HUES64 (cell line): ENCODE data around the gene SCYGR6.
"Not testable (repeated sequence)": the region's sequence is repeated elsewhere in the genome, so short reads cannot be mapped to it uniquely, and the experiment has no call there.

Source experiments
- H3K27ac ChIP-seq: 2 replicates; pipeline ENCODE4 v1.7.0; 2013; ENCODE audit warnings: low read depth, low read length, inconsistent platforms
- H3K27me3 ChIP-seq: 2 replicates; pipeline ENCODE4 v1.6.1; 2013; ENCODE audit warnings: mild to moderate bottlenecking, low read length; ENCODE audit not compliant: insufficient read depth
- H3K36me3 ChIP-seq: 2 replicates; pipeline ENCODE4 v1.6.1; 2013; ENCODE audit warnings: mild to moderate bottlenecking, low read length; ENCODE audit not compliant: insufficient read depth
- H3K4me1 ChIP-seq: 2 replicates; pipeline ENCODE4 v1.6.1; 2013; ENCODE audit warnings: mild to moderate bottlenecking, low read length, moderate library complexity; ENCODE audit not compliant: insufficient read depth
- H3K4me3 ChIP-seq: 2 replicates; pipeline ENCODE4 v1.5.1; 2013; ENCODE audit warnings: mild to moderate bottlenecking, low read length, moderate library complexity
- H3K9ac ChIP-seq: 2 replicates; pipeline ENCODE4 v1.6.1; 2013; ENCODE audit warnings: mild to moderate bottlenecking, low read depth, low read length
- H3K9me3 ChIP-seq: 2 replicates; pipeline ENCODE4 v1.6.1; 2013; ENCODE audit warnings: low read depth, low read length; ENCODE audit not compliant: insufficient read depth
- WGBS: fragments of 150-250, 120-280 bp; methylation state at CpG from one replicate; pipeline ENCODE4 v1.1.7; 2013; ENCODE audit warnings: missing lambda C conversion rate; 5-methylcytosine and 5-hydroxymethylcytosine counted together

The SCYGR6 gene

DNA sequence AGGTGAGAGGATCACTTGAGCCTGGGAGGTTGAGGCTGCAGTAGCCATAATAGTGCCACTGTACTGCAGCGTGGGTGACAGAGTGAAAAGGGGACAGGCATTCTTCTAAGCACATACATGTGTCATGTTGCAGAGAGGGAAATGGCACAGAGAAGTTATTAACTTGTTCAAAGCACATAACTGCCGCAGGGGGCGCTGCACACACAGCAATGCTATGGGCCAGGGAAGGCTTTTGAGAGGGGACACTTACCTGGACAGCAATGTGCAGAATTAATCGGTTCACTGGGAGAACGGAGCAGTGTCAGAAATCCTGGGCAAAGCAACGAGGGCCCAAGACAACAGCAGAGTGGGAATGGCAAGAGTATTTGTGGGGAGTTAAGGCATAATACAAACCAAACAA lies 23.5 kb upstream of the SCYGR6 start:
- H3K9me3 ChIP-seq = no peaks in the 10 kb centered on the region
- H3K4me1 ChIP-seq = no peaks in the 10 kb centered on the region
- WGBS = 64% methylated on average over 6 of the region's 6 CpGs
- no peaks in the 10 kb centered on the region for H3K36me3 ChIP-seq
- H3K27ac ChIP-seq = no peak overlapping the region
- no peaks in the 10 kb centered on the region for H3K27me3 ChIP-seq
- no peak overlapping the region for H3K9ac ChIP-seq
- no peak overlapping the region for H3K4me3 ChIP-seq

DNA sequence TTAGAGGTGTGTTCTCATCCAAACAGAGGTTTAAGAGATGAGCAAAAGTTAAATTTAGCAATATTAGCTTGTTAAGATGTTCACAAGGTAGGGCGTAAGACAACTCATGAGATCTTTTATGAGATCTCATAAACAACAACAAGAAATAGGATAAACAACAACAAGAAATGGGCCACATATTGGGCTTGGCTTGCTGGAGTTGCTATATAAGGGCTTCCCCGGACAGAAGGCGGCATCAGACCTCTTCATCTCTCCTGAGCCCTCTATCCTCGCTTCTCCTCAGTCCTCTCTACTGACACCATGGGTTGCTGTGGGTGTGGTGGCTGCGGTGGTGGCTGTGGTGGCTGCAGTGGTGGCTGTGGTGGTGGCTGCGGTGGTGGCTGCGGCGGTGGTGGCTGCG lies 21.0 kb upstream of the SCYGR6 start, which contains the start of gene SCYGR8:
Gene SCYGR8 (plus strand): TSS at position 301 of the 400 bp plus-strand sequence. CDS start 0 bp downstream, at position 301.
- Histone ChIP-seq H3K9me3 (no peaks in the 10 kb centered on the region), H3K27me3 (no peaks in the 10 kb centered on the region), H3K9ac (no peak within 1 kb of the TSS), H3K27ac (no peak within 1 kb of the TSS), H3K4me1 (no peaks in the 10 kb centered on the region), H3K36me3 (no peaks in the 10 kb centered on the region), H3K4me3 (no peak within 1 kb of the TSS)
- WGBS = 98% methylated on average over 6 of the region's 9 CpGs

DNA sequence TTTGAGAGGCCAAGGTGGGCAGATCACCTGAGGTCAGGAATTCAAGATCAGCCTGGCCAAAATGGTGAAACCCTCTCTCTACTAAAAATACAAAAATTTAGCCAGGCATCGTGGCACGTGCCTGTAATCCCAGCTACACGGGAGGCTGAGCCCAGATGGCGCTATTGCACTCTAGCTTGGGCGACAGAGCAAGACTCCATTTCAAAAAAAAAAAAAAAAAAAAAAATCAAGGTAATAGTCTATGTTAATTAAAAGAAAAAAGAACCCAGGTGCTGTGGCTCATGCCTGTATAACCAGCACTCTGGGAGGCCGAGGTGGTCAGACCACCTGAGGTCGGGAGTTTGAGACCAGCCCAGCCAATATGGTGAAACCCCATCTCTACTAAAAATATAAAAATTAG lies 16.1 kb upstream of the SCYGR6 start:
- H3K36me3 ChIP-seq, H3K9ac ChIP-seq, H3K9me3 ChIP-seq, H3K27me3 ChIP-seq, H3K27ac ChIP-seq, H3K4me3 ChIP-seq, H3K4me1 ChIP-seq: not testable (repeated sequence)
- WGBS = 64% methylated on average over 6 of the region's 7 CpGs

DNA sequence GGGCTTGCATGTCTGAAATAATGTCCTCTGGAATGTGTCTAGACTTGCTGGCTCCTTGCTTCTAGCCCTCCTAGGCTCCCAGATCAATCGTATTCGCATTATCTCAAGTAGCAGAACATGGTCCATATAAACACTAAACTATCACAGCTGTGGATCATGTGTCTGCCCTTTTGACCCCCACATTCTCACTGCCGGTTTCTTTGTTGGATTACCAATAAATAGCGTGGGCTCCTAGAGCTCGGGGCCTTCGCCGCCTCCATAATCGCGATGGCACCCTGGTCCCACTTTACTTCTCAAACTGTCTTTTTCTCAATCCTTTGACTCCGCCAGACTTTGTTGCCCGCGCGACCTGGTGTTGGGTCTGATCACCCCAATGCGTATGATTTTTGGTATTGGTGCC lies 14.8 kb upstream of the SCYGR6 start:
- Histone ChIP-seq H3K27ac (no peak overlapping the region), H3K4me3 (no peak overlapping the region), H3K27me3 (no peaks in the 10 kb centered on the region), H3K9ac (no peak overlapping the region), H3K9me3 (no peaks in the 10 kb centered on the region), H3K4me1 (no peaks in the 10 kb centered on the region), H3K36me3 (no peaks in the 10 kb centered on the region)
- WGBS = 89% methylated on average over 14 of the region's 14 CpGs

DNA sequence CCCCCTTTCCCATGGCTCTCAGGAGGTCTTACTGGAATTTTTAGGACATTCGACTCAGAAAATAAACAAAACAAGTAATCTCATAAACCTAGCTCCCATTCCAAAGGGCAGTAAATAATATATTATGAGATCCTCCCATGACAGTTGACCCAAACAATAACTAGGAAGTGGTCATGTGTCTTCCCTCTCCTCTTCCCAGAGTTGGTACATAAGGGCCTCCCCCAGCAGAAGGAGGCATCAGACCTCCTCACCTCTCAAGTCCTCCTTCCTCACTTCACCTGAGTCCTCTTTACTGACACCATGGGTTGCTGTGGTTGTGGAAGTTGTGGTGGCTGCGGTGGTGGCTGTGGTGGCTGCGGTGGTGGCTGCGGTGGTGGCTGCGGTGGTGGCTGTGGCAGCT lies 3.5 kb upstream of the SCYGR6 start, which contains the start of gene SCYGR7:
Gene SCYGR7 (plus strand): TSS at position 301 of the 400 bp plus-strand sequence. CDS start 0 bp downstream, at position 301.
- Histone ChIP-seq H3K36me3 (no peaks in the 10 kb centered on the region), H3K9me3 (no peaks in the 10 kb centered on the region), H3K27me3 (no peaks in the 10 kb centered on the region), H3K4me1 (no peaks in the 10 kb centered on the region), H3K4me3 (no peak within 1 kb of the TSS), H3K27ac (no peak within 1 kb of the TSS), H3K9ac (no peak within 1 kb of the TSS)
- 90% methylated on average over 2 of the region's 5 CpGs for WGBS

DNA sequence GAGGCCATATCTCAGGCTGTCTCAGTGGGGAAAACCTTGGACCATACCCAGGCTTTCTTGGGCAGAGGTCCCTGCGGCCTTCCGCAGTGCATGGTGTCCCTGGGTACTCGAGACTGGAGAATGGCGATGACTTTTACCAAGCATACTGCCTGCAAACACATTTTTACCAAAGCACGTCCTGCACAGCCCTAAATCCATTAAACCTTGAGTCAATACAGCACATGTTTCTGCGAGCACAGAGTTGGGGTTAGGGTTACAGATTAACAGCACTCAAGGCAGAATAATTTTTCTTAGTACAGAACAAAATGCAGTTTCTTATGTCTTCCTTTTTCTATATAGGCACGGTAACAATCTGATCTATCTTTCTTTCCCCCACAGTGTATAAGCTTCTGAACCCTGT lies 1.7 kb downstream of the SCYGR6 start:
- WGBS = 99% methylated on average over 7 of the region's 7 CpGs
- not testable (repeated sequence) for H3K27me3 ChIP-seq

DNA sequence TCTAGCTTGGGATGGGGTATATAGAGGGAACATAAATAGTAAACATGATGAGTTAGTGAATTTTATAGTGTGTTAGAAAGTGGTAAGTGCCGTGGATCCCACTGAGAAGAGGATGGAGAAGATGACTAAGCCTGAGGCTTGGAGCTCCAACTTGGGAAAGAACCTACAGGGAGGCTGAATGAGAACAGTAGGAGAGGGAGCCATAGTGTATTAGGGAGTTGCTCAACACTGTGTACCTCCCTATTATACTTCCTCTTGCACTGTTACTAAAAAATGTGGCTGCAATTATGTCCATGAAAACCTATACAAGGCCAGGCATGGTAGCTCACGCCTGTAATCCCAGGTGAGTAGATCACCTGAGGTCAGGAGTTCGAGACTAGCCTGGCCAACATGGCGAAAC lies 3.9 kb downstream of the SCYGR6 start:
- H3K9me3 ChIP-seq = no peaks in the 10 kb centered on the region
- H3K4me3 ChIP-seq = no peak overlapping the region
- no peak overlapping the region for H3K27ac ChIP-seq
- H3K27me3 ChIP-seq = peaks cover 10% of the 10 kb centered on the region; the same call in 1 of the 2 replicates
- 97% methylated on average over 4 of the region's 4 CpGs for WGBS
- no peak overlapping the region for H3K9ac ChIP-seq
- H3K36me3 ChIP-seq = no peaks in the 10 kb centered on the region
- peaks cover 12% of the 10 kb centered on the region for H3K4me1 ChIP-seq

More for the DNA sequence above, 1.7 kb downstream of the SCYGR6 start:
- not testable (repeated sequence) for H3K4me3 ChIP-seq, H3K4me1 ChIP-seq, H3K36me3 ChIP-seq, H3K9me3 ChIP-seq, H3K9ac ChIP-seq, H3K27ac ChIP-seq

DNA sequence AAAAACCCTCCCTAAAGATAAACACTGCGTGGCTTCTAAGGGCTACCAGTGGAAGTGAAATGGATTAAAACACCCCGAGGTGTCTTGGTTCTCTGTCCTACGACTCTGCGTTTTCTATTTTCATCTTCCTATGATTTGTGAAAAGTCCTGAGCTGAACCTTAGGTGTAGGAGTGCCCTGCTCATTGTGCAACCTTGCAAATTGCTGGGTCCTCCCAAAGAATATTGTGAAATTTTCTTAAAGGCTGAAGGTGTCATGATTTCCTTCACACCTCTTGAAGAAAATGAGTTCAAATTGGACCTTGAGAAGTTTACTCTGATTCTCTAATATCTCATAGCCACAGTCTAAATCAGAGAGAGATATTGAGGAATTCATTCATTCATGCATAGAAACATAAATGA lies 4.9 kb downstream of the SCYGR6 start:
- Histone ChIP-seq H3K4me3 (no peak overlapping the region), H3K9me3 (no peaks in the 10 kb centered on the region), H3K36me3 (no peaks in the 10 kb centered on the region), H3K4me1 (peaks cover 12% of the 10 kb centered on the region), H3K9ac (no peak overlapping the region), H3K27ac (no peak overlapping the region), H3K27me3 (peaks cover 10% of the 10 kb centered on the region; the same call in 1 of the 2 replicates)
- 95% methylated on average over 4 of the region's 4 CpGs for WGBS

DNA sequence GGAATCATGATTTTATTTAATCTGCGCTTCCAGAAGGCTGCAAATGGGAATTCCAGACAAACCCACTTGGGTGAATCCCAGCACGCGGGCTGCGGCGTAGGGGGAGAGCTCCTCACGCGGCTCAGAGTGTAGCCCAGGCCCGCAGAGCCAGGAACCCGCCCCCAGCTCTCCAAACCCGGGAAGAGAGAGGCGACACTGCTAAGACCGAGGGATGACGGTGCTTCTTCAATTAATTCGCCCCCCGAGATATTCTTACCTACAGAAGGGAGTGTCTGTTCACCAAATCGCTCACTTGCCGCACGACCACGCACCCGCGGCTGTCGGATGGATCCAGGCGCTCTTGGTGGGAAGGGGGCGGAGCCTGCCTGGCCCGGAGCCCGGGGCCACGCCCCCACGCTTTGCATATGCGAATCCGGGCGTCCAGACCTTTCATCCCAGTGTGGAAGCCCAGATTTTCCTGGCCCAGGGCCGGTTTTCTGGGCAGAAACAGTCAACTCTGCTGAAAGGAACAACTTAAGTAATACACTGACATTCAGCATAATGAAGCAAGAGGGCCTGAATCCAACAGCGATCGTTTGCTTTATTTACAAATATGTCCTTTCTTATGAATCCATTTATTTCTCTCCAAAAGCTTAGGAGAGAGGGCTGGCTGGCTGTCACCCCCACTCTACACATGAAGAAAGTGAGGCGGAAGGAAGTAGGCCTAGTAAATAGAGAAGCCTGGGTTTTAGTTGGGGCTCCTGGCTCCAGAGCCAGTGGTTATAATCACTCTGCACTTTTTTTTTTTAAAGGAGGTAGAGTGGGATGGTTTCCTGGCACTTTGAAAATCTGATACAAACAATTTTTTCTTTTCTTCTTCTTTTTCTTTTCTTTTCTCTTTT lies 6.6 kb downstream of the SCYGR6 start, which contains the start of gene SLC19A3:
Gene SLC19A3 (minus strand): TSS at position 342 of the 881 bp plus-strand sequence. CDS start 15,710 bp downstream, outside the sequence.
- Histone ChIP-seq H3K4me3 (peak within 1 kb of the TSS; percentile 82), H3K27me3 (peaks cover 10% of the 10 kb centered on the region; the same call in 1 of the 2 replicates), H3K36me3 (no peaks in the 10 kb centered on the region), H3K4me1 (peaks cover 12% of the 10 kb centered on the region), H3K9me3 (no peaks in the 10 kb centered on the region), H3K9ac (peak within 1 kb of the TSS; percentile 66), H3K27ac (no peak within 1 kb of the TSS)
- 5% methylated on average over 34 of the region's 35 CpGs for WGBS

DNA sequence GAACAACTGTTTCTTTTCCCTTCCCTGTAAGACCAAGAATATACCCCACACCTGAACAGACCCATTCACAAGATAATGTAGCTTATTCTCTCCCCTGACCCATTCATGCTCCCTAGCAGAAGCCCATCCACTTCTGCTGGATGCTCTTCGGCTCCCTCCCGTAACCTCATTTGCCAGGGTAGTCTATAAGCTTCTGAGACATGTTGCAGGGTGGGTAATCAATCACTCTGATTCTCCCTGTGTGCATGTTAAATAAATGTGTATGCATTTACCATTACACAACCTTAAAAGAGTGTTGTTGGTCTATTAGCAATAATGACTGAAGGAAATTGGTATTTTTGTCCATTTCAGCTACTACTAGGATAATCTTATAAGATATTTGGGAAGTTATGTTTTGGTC lies 8.1 kb downstream of the SCYGR6 start:
- H3K9ac ChIP-seq = no peak overlapping the region
- no peaks in the 10 kb centered on the region for H3K36me3 ChIP-seq
- WGBS = 86% methylated on average over 2 of the region's 2 CpGs
- no peaks in the 10 kb centered on the region for H3K9me3 ChIP-seq
- peaks cover 10% of the 10 kb centered on the region; the same call in 1 of the 2 replicates for H3K27me3 ChIP-seq
- H3K4me1 ChIP-seq = peaks cover 12% of the 10 kb centered on the region
- no peak overlapping the region for H3K27ac ChIP-seq
- no peak overlapping the region for H3K4me3 ChIP-seq

DNA sequence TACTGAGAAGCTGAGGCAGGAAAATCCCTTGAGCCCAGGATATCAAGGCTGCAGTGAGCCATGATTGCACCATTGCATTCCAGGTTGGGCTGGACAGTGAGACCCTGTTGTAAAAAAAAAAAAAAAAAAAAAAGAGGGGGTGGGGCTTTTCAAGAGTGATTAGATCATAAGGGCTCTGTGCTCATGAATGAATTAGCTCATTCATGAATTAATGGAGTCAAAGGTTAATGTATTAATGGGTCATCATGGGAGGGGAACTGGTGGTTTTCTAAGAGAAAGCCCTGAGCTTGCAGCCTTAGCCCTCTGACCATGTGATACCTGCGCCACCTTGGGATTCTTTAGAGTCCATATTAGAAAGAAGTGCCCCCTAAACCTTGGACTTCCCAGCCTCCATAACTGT lies 11.3 kb downstream of the SCYGR6 start:
- no peak overlapping the region for H3K9ac ChIP-seq
- WGBS = 100% methylated on average over 1 of the region's 1 CpG
- H3K9me3 ChIP-seq = no peaks in the 10 kb centered on the region
- no peak overlapping the region for H3K27ac ChIP-seq
- H3K27me3 ChIP-seq = peaks cover 10% of the 10 kb centered on the region; the same call in 1 of the 2 replicates
- H3K36me3 ChIP-seq = no peaks in the 10 kb centered on the region
- H3K4me3 ChIP-seq = no peak overlapping the region
- peaks cover 12% of the 10 kb centered on the region for H3K4me1 ChIP-seq
